Measurements from ENCODE around the gene EDNRA.

The EDNRA gene

DNA sequence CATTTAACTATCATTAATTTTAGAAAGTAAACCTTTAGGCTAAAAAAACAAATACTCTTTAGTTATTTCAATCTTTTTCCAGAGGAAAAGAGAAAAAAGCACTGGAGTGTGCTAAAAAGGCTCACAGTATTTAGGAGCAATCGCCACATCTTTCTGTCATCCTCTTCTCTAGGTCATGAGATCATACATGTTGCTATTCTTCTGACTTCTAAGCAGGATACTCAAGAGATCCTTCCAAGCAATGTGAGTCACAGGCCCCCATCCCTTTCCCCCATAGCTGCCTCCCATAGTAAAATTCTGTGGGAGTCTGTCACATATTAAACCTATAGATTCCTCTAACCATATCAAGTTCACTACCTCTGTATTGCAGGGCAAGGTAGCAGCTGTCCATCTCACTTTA lies 7.7 kb downstream of the EDNRA start:
- Mint-ChIP-seq H3K36me3 (no peaks in the 10 kb centered on the region), H3K27ac (no peak overlapping the region), H3K4me1 (no peaks in the 10 kb centered on the region), H3K4me3 (no peak overlapping the region), H3K9me3 (no peaks in the 10 kb centered on the region), H3K27me3 (peaks cover 5% of the 10 kb centered on the region)

DNA sequence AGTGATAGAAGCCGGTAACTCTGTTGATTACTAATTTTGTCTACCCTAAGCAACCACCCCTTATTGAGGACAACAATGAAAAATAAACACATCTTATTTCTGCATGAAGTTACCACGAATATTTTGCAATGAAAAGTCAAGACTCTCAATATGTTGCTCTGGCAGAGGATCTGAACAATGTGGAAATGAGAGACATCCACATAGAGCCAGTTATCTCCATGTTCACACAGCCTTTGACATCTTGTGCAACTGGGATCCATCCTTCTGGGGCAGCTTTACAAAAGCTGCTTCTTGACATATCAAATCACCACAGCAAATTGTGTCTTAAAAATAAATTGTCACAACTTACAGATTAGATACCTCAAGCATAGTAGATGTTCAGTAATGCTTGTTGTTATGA lies 10.2 kb downstream of the EDNRA start:
- Mint-ChIP-seq H3K27ac (no peak overlapping the region), H3K9me3 (no peaks in the 10 kb centered on the region), H3K4me1 (no peaks in the 10 kb centered on the region), H3K27me3 (peaks cover 8% of the 10 kb centered on the region), H3K4me3 (no peak overlapping the region), H3K36me3 (no peaks in the 10 kb centered on the region)

DNA sequence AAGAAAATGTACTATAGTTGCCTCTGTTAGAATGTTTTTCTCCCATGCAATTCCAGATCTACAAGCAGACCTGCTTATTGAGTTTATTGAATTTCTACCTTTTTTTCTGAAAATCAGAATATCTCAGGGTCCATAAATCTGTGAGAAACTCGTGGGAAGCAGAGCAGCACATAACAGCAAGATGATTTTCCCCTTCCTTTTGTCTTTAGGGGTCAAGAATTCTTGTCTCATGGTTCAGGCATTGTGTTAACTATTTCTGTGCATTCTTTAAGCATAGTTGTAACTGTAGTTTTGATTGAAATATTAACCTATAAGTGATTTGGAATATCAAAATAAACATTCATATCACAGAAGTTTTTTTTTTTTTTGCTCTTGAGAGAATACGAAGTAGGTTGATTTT lies 11.4 kb downstream of the EDNRA start:
- Mint-ChIP-seq H3K9me3 (no peaks in the 10 kb centered on the region), H3K4me1 (no peaks in the 10 kb centered on the region), H3K27me3 (peaks cover 8% of the 10 kb centered on the region), H3K27ac (no peak overlapping the region), H3K36me3 (no peaks in the 10 kb centered on the region), H3K4me3 (no peak overlapping the region)

DNA sequence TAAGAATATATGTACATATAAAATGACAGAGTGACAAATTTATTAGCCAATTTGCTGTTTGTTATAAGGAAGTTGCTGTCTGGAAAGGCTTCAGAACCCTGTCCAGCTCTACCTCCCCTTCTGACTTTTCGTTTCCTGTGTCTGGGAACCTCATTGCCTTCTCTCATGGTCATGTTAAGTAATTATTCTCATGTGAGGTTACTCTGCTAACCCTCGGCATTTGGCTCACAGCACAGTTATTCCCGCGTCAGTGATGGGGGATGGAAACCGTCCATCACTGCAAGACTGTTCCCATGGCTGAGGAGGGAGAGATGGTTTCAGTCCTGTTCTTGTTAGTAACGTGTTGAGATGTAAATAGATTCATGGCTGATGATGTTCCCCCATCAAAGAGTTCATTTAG lies 11.9 kb downstream of the EDNRA start:
- Mint-ChIP-seq H3K36me3 (no peaks in the 10 kb centered on the region), H3K4me3 (no peak overlapping the region), H3K27ac (no peak overlapping the region), H3K27me3 (peaks cover 8% of the 10 kb centered on the region), H3K9me3 (no peaks in the 10 kb centered on the region), H3K4me1 (no peaks in the 10 kb centered on the region)

DNA sequence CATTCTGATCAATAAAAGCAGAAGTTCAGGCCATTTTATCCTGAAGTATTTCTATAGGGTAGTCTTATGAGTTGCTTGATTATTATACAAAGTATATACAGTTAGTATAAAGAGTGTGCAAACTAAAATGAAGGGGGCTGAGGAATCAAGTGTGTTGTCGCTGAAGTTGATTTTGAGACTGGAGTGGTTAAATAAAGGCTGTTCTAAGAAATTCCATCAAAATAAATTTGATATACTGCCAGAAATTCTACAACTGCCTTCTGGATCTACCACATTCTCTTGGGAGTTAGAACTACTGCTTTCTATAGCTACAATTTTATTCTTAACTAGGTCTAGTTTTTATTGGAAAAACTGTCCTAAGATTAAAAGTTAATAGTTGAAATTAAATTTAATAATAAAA lies 12.4 kb downstream of the EDNRA start:
- Mint-ChIP-seq H3K36me3 (no peaks in the 10 kb centered on the region), H3K27ac (no peak overlapping the region), H3K4me1 (no peaks in the 10 kb centered on the region), H3K9me3 (no peaks in the 10 kb centered on the region), H3K4me3 (no peak overlapping the region), H3K27me3 (peaks cover 8% of the 10 kb centered on the region)

DNA sequence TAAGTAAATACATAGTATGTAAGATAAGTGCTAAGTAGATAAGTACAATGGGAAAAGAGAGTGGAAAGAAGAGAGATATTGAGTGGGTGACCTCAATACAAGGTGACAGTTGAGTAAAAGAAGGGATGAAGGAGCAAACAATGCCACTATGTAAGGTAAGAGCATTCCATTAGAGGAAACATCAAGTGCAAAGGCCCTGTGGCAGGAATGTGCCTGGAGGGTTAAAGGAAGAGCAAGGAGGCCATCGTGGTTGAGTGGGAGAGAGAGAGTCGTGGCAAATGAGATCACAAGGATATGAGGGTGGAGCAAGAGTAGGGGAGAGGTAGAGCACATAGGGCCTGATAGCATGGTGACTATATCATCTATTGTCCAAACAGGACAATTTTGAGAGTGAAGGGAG lies 13.4 kb downstream of the EDNRA start:
- Mint-ChIP-seq H3K4me1 (no peaks in the 10 kb centered on the region), H3K27ac (no peak overlapping the region), H3K4me3 (no peak overlapping the region), H3K36me3 (no peaks in the 10 kb centered on the region), H3K9me3 (no peaks in the 10 kb centered on the region), H3K27me3 (peaks cover 6% of the 10 kb centered on the region)

DNA sequence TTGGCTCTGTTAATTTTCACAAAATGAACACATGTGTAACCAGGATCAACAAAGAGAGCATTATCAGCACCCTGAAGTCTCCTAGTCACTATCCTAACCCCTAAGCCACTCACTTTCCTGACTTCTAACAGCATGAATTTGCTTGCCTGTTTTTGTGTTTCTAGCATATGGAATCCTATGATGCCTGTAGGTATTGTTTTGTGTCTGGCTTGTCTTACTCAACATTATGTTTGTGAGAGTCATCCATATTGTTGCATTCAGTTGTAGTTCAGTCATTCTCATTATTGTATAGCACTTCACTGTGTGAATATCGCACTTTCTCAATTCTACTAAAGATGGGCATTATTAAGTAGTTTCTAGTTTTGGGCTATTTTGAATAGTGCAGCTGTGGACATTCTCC lies 15.6 kb downstream of the EDNRA start:
- Mint-ChIP-seq H3K4me1 (no peaks in the 10 kb centered on the region), H3K4me3 (no peak overlapping the region), H3K27ac (no peak overlapping the region), H3K36me3 (no peaks in the 10 kb centered on the region), H3K9me3 (no peaks in the 10 kb centered on the region), H3K27me3 (peaks cover 11% of the 10 kb centered on the region)

DNA sequence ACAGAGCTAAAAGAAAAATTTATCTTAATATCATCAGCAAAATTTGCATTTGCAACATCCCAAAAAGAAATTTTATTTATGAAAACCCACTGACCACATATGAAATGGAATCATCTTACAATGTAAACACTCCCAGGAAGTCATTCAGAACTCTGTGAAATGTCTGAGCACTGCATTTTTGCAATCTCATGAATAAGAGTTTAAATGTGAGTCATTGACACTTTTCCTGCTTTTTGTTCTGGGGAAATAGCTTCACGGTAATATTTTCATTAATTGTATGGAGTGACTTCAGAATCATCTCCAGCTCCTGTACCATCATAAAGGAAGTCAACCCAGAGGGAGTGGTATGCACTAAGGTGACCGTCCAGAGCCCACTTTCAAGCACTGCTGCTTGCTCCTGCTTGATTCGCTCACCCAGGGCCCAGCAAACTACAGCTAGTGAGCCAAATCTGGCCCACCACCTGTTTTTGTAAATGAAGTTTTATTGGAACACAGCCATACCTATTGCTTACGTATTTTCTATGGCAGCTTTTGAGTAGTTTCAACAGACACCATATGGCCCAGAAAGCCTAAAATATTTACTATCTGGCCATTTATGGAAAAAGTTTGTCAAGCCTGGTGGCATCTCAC lies 17.2 kb downstream of the EDNRA start:
- Mint-ChIP-seq H3K27ac (no peak overlapping the region), H3K4me3 (no peak overlapping the region), H3K36me3 (no peaks in the 10 kb centered on the region), H3K9me3 (no peaks in the 10 kb centered on the region), H3K27me3 (peaks cover 11% of the 10 kb centered on the region), H3K4me1 (no peaks in the 10 kb centered on the region)

DNA sequence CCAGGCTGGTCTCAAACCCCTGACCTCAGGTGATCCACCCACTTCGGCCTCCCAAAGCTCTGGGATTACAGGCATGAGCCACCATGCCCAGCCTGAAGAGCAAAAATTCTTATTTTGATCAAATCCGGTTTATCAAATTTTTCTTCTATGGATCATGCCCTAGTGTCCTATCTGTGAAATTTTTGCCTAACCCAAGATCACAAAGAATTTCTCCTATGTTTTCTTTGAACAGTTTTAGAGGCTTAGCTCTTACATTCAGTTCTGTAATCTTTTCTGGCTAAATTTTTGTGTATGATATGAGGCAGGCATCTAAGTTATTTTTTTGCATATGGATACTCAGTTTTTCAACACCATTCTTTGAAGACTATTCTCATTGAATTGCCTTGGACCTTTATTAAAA lies 27.4 kb downstream of the EDNRA start:
- Mint-ChIP-seq H3K9me3 (no peaks in the 10 kb centered on the region), H3K27me3 (peaks cover 6% of the 10 kb centered on the region), H3K4me3 (no peak overlapping the region), H3K4me1 (no peaks in the 10 kb centered on the region), H3K27ac (no peak overlapping the region), H3K36me3 (no peaks in the 10 kb centered on the region)

DNA sequence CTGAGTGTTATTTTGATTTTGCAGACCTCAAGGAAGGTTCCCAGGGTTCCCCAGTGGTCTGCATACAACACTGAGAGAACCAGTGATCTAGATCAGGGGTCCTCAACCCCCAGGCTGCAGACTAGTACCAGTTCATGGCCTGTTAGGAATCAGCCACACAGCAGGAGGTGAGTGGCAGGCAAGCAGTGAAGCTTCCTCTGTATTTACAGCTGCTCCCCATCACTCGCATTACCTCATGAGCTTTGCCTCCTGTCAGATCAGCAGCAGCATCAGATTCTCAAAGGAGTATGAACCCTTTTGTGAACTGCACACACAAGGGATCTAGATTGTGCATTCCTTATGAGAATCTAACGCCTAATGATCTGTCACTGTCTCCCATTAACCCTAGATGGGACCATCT lies 28.5 kb downstream of the EDNRA start:
- H3K36me3 Mint-ChIP-seq, result no peaks in the 10 kb centered on the region
- no peaks in the 10 kb centered on the region for H3K4me1 Mint-ChIP-seq
- no peak overlapping the region for H3K27ac Mint-ChIP-seq
- peaks cover 7% of the 10 kb centered on the region for H3K27me3 Mint-ChIP-seq
- H3K9me3 Mint-ChIP-seq, result no peaks in the 10 kb centered on the region
- H3K4me3 Mint-ChIP-seq, result no peak overlapping the region

DNA sequence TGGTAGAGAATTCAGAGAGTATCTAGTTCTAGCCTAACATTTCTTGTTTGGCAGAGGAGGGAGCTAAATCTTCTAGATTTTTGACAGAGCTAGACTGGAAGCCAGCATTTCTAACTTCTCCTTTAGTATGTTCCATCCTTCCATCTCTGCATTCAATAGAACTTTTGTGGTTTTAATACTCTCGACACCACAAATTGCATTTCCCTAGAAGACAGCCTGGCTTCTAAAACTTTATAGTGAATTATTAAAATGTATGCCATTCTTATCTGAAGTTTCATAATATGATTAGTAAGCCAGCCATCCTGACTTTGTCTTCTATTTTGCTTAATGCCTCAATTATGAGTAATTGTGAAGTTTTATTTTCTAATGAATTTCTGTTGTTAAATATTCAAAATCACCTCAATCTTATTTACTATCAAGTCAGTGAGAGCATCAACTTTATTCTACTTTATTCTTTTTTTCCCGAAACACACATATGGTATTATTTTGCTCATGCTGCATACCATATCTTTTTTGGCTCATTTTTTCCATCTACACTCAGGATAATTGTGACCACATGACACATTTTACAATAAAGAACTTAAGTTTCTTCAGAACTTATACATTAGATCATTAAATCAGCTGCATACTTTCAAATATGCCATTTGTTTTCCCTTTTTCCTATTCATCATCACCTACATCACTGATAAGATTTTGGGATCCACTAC lies 30.2 kb downstream of the EDNRA start:
- Mint-ChIP-seq H3K27ac (no peak overlapping the region), H3K4me3 (no peak overlapping the region), H3K9me3 (no peaks in the 10 kb centered on the region), H3K36me3 (no peaks in the 10 kb centered on the region), H3K27me3 (peaks cover 9% of the 10 kb centered on the region), H3K4me1 (no peaks in the 10 kb centered on the region)

DNA sequence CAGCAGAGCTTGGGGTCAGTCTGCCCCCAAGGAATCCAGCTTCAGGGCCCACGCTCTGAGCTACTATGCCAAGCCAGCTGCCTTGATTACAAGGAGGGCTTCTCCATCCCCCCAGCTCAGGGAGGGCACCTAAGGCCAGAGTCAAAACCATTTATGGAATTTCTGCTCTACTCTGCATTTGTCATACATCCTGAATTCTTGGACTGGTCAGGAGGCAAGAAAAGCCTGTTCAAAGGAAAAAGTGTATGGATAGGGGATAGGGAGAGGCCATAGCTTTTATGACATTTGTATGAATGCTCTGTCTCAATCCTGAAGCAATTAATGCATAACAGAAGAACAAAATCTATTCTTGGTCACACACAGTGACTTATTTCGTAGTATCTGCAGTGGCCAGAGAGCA lies 32.2 kb downstream of the EDNRA start:
- H3K27me3 Mint-ChIP-seq, result peaks cover 5% of the 10 kb centered on the region
- no peaks in the 10 kb centered on the region for H3K9me3 Mint-ChIP-seq
- no peak overlapping the region for H3K4me3 Mint-ChIP-seq
- no peak overlapping the region for H3K27ac Mint-ChIP-seq
- no peaks in the 10 kb centered on the region for H3K4me1 Mint-ChIP-seq
- H3K36me3 Mint-ChIP-seq, result no peaks in the 10 kb centered on the region

DNA sequence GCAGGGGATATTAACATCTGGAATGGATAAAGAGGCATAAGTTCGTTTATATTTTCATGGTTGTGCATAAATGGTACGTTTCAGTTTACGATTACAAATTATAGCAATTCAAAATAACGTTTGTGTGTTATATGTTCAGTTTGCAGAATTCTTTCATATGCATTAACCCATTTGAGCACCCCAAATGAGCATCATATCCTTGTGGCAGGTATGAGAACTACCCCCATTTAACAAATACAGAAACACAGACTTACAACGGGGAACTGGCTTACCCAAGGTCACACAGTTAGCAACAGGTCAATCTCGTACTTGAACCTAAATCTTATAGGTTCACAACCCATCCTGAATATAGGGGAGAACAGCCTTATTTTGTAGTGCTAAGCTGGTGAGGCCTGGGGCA lies 33.1 kb downstream of the EDNRA start:
- no peaks in the 10 kb centered on the region for H3K4me1 Mint-ChIP-seq
- H3K36me3 Mint-ChIP-seq, result no peaks in the 10 kb centered on the region
- H3K9me3 Mint-ChIP-seq, result no peaks in the 10 kb centered on the region
- H3K4me3 Mint-ChIP-seq, result no peak overlapping the region
- peaks cover 6% of the 10 kb centered on the region for H3K27me3 Mint-ChIP-seq
- H3K27ac Mint-ChIP-seq, result no peak overlapping the region

DNA sequence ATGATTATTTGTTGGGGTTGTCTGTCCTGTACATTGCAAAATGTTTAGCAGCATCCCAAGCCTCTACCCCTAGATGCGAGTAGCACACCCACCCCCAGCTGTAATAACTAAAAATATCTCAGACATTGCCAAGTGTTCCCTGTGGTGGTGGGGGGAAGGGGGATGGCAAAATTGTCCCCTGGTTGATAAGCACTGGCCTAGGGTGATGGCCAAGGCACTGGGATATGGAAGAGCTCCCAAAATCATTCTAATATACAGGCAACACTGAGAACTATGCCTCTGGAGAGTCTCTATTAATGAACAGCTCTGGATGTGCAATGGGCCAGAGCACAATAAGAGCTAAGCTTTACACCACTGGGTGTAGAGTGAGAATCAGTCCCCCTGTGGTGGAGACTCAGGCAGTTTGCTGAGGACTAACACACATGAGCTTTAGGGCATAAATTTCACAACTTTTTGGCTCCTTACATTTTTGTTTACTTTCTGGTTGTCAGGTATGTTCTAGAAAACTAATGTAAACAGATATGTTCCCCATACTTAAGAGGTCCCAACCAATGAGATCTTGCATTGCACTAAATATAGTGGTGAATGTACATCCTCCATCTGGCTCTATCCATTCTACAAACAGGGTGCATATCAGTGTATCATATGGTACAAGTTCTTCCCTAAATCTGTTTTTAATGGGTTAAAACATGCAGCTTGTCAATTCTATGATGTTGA lies 34.5 kb downstream of the EDNRA start:
- no peaks in the 10 kb centered on the region for H3K36me3 Mint-ChIP-seq
- peaks cover 8% of the 10 kb centered on the region for H3K27me3 Mint-ChIP-seq
- no peaks in the 10 kb centered on the region for H3K9me3 Mint-ChIP-seq
- no peak overlapping the region for H3K27ac Mint-ChIP-seq
- H3K4me1 Mint-ChIP-seq, result no peaks in the 10 kb centered on the region
- H3K4me3 Mint-ChIP-seq, result no peak overlapping the region

DNA sequence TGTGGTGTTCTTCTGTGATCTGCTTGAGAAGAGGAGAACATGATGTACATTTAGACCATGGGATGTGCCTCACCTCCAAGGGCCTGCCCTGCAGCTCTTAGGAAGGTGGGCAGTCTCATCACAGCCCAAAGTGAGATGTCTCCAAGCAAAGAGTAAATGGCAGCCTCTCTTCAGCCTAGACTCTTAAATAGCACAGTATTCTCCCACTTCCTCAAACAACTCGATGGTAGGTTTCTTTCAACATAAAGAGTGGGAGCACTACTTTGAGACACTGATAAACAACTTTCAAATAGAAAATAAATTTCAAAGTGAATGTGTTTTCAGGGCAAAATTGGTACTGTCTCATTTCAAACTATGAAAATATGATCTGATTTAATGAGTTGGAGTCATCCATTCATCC lies 35.2 kb downstream of the EDNRA start:
- Mint-ChIP-seq H3K4me3 (no peak overlapping the region), H3K36me3 (no peaks in the 10 kb centered on the region), H3K9me3 (no peaks in the 10 kb centered on the region)

DNA sequence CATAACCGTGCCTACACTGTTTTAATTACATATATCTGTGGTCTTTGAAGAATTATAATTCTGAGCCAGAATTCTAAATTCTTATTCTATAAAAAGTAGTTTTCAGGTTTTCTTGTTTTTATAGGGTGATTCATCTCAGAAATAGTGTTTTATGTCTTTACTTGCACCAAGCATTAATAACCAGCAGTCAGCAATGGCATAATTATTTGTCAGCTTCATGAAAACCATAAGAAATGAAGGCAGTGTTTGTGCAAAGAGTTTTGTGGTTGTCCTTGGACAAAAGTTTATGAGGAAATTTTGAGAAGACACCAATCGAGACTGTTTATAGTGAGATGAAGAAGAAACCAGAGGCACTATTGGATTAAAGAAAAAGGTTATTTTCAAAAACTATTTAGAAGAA lies 37.2 kb downstream of the EDNRA start:
- Mint-ChIP-seq H3K4me3 (no peak overlapping the region), H3K36me3 (no peaks in the 10 kb centered on the region), H3K27me3 (peaks cover 11% of the 10 kb centered on the region), H3K4me1 (no peaks in the 10 kb centered on the region), H3K9me3 (no peaks in the 10 kb centered on the region), H3K27ac (no peak overlapping the region)

More for the DNA sequence above, 35.2 kb downstream of the EDNRA start:
- H3K4me1 Mint-ChIP-seq, result no peaks in the 10 kb centered on the region
- peaks cover 8% of the 10 kb centered on the region for H3K27me3 Mint-ChIP-seq
- no peak overlapping the region for H3K27ac Mint-ChIP-seq
